Thyroid gland (tissue), 4 donors: Measurements from ENCODE around the gene STAG1. TPM values are rescaled to one million over a fixed set of nuclear protein-coding genes. Genes with fewer than 3 reads are reported as not detected.
"Not testable (repeated sequence)": the region's sequence is repeated elsewhere in the genome, so short reads cannot be mapped to it uniquely, and the experiment has no call there.

Experiments used
- DNase-seq, 2 donors: peaks; one replicate each; pipeline ENCODE4 v3.0.0-alpha.2; 2019
- H3K27ac ChIP-seq, 3 donors: fragments of 200-600 bp; sonication (generic); 1 replicate in 2 of 3; 2 replicates in 1 of 3; pipeline ENCODE4 v1.5.1; 2016 to 2019; ENCODE audit warnings: mild to moderate bottlenecking in 1 of 3, moderate library complexity in 1 of 3
- H3K27me3 ChIP-seq: fragments of 200-600 bp; sonication (generic); one replicate; pipeline ENCODE4 v1.5.1; 2019
- H3K36me3 ChIP-seq, 2 donors: fragments of 200-600 bp; sonication (generic); one replicate each; pipeline ENCODE4 v1.5.1; 2016 to 2019
- H3K4me1 ChIP-seq, 2 donors: fragments of 200-600 bp; sonication (generic); one replicate each; pipeline ENCODE4 v1.5.1; 2017 to 2019
- H3K4me3 ChIP-seq, 3 donors: fragments of 200-600 bp; sonication (generic); replicated peaks in 1 of 3; 1 replicate in 2 of 3; 2 replicates in 1 of 3; pipeline ENCODE4 v1.5.1; 2016; ENCODE audit warnings: mild to moderate bottlenecking in 1 of 3
- H3K9me3 ChIP-seq: fragments of 200-600 bp; sonication (generic); one replicate; pipeline ENCODE4 v1.5.1; 2017
- CTCF ChIP-seq, 6 experiments: fragments of 200-600 bp in 3 of 6; fragments of 450-650 bp in 3 of 6; sonication (generic) in 3 of 6; IDR thresholded peaks; one replicate each; pipeline ENCODE4 v1.5.1; 2016 to 2019; ENCODE audit warnings: antibody characterized with exemption in 6 of 6, mild to moderate bottlenecking in 2 of 6, inconsistent platforms in 1 of 6, moderate library complexity in 1 of 6
- POLR2A ChIP-seq, 2 donors: fragments of 450-650 bp; IDR thresholded peaks; one replicate each; pipeline ENCODE4 v1.6.1; 2017; ENCODE audit warnings: antibody characterized with exemption in 2 of 2, mild to moderate bottlenecking in 2 of 2, moderate library complexity in 1 of 2
- WGBS, 2 donors: methylation state at CpG; one replicate each; pipeline ENCODE4 v1.1.5; 2017; 5-methylcytosine and 5-hydroxymethylcytosine counted together
- intact Hi-C: fragments of 100-400 bp; cut with DNase I; formaldehyde crosslinking; loops from one replicate; pipeline ENCODE4 v1.15.1; 2023
- total RNA-seq, 4 donors: library from RNA; depleted of rRNA; stranded (reverse); fragments of >200 nt; gene quantifications; one replicate each; pipeline ENCODE4 v1.2.3, GENCODE V29; 2016

Gene STAG1
- total RNA-seq, 4 donors from 2014 or later: 50.5 to 68.8 (median 54.4) TPM

- Histone ChIP-seq H3K27me3 (no peaks in the 10 kb centered on the region), H3K4me3 (no peak overlapping the region), H3K36me3 (no peaks in the 10 kb centered on the region), H3K27ac (no peak overlapping the region), H3K9me3 (no peaks in the 10 kb centered on the region), H3K4me1 (no peaks in the 10 kb centered on the region)
- intact Hi-C loops: no loop called here
- TF ChIP-seq CTCF (IDR thresholded peaks at IDR 0.05): no peak
- TF ChIP-seq POLR2A (IDR thresholded peaks at IDR 0.05): no peak
- 98% methylated on average over 2 of the region's 2 CpGs for WGBS, 2 donors
- no peak for DNase-seq
Observed at GRCh38 chr3:136381051-136381450, 371.1 kb downstream of the STAG1 start.

- H3K4me1 ChIP-seq: no peaks in the 10 kb centered on the region
- no peaks in the 10 kb centered on the region for H3K27me3 ChIP-seq
- no peak for DNase-seq
- TF ChIP-seq CTCF (IDR thresholded peaks at IDR 0.05) (no peak), POLR2A (IDR thresholded peaks at IDR 0.05) (no peak)
- no peak overlapping the region for H3K27ac ChIP-seq
- H3K36me3 ChIP-seq: no peaks in the 10 kb centered on the region
- 89 to 92% methylated on average over 6 of the region's 6 CpGs for WGBS, 2 donors
- H3K4me3 ChIP-seq: no peak overlapping the region
- no peaks in the 10 kb centered on the region for H3K9me3 ChIP-seq
- intact Hi-C loops: no loop called here
Observed at GRCh38 chr3:136380530-136380929, 371.6 kb downstream of the STAG1 start.

- Histone ChIP-seq H3K9me3 (no peaks in the 10 kb centered on the region), H3K4me1 (no peaks in the 10 kb centered on the region), H3K27me3 (no peaks in the 10 kb centered on the region), H3K4me3 (no peak overlapping the region), H3K27ac (no peak overlapping the region), H3K36me3 (no peaks in the 10 kb centered on the region)
- DNase-seq: no peak
- WGBS, 2 donors: 49 to 61% methylated on average over 1 of the region's 1 CpG
- intact Hi-C loops: no loop called here
- TF ChIP-seq POLR2A (IDR thresholded peaks at IDR 0.05) (no peak), CTCF (IDR thresholded peaks at IDR 0.05) (no peak)
Observed at GRCh38 chr3:136378011-136378410, 374.2 kb downstream of the STAG1 start.

- TF ChIP-seq CTCF (IDR thresholded peaks at IDR 0.05) (no peak), POLR2A (IDR thresholded peaks at IDR 0.05) (no peak)
- no peaks in the 10 kb centered on the region for H3K27me3 ChIP-seq
- H3K36me3 ChIP-seq: no peaks in the 10 kb centered on the region
- H3K4me1 ChIP-seq: no peaks in the 10 kb centered on the region
- DNase-seq: no peak
- no peak overlapping the region for H3K27ac ChIP-seq
- 57 to 63% methylated on average over 2 of the region's 2 CpGs for WGBS, 2 donors
- H3K9me3 ChIP-seq: no peaks in the 10 kb centered on the region
- H3K4me3 ChIP-seq: no peak overlapping the region
- intact Hi-C loops: no loop called here
Observed at GRCh38 chr3:136377508-136377907, 374.7 kb downstream of the STAG1 start.

GRCh38 chr3:136375800-136376199 is 376.4 kb downstream of the STAG1 start:
- H3K27ac ChIP-seq, H3K4me3 ChIP-seq, H3K9me3 ChIP-seq, H3K27me3 ChIP-seq, DNase-seq, intact Hi-C loops, H3K36me3 ChIP-seq, H3K4me1 ChIP-seq: not testable (repeated sequence)
- WGBS, 2 donors: 98 to 99% methylated on average over 5 of the region's 5 CpGs

- no peaks in the 10 kb centered on the region for H3K27me3 ChIP-seq
- H3K4me3 ChIP-seq: no peak overlapping the region
- no peak for DNase-seq
- H3K4me1 ChIP-seq: no peaks in the 10 kb centered on the region
- intact Hi-C loops: no loop called here
- H3K36me3 ChIP-seq: no peaks in the 10 kb centered on the region
- no peak overlapping the region for H3K27ac ChIP-seq
- no peaks in the 10 kb centered on the region for H3K9me3 ChIP-seq
- TF ChIP-seq POLR2A (IDR thresholded peaks at IDR 0.05) (no peak), CTCF (IDR thresholded peaks at IDR 0.05) (no peak)
Observed at GRCh38 chr3:136366289-136366688, 385.9 kb downstream of the STAG1 start.
